ENCODE data around the gene EPHA4.

DNA sequence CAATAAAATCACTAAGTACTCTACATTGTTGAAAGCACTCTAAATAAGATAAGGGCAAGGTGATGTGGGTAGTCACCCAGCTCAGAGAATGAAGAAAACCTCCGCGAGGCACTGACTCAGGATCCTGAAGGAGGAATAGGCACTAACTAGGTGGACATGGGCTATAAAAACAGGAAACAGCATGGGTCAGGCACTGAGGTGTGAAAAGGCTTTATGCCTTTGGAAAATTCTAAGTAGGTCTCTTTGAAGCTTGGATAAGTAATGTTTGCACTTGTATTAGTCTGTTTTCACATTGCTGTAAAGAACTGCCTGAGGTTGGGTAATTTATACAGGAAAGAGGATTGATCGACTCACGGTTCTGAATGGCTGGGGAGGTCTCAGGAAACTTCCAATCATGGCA, 161.6 kb downstream of the EPHA4 start:
- no peak for TF ChIP-seq CTCF (IDR thresholded peaks at IDR 0.05; ENCODE audit: low read depth, low read length)
- no peak for TF ChIP-seq EZH2phosphoT487 (IDR thresholded peaks at IDR 0.05; ENCODE audit: low read depth)
